Lower lobe of right lung (tissue), 2 donors: Measurements from ENCODE around the gene MAP3K20. TPM values are rescaled to one million over a fixed set of nuclear protein-coding genes. Genes with fewer than 3 reads are reported as not detected.
"Not testable (repeated sequence)": the region's sequence is repeated elsewhere in the genome, so short reads cannot be mapped to it uniquely, and the experiment has no call there.

Source experiments
- ATAC-seq, 2 donors: fragments of 200-7000 bp; cut with Tn5 transposase; one replicate each; pipeline ENCODE4 v1.9.1; 2020 to 2022; ENCODE audit warnings: mild to moderate bottlenecking in 2 of 2, moderate library complexity in 2 of 2
- DNase-seq: peaks from one replicate; pipeline ENCODE4 v3.0.0-alpha.2; 2020
- H3K27ac ChIP-seq: fragments of 200-600 bp; one replicate; pipeline ENCODE4 v1.8.0; 2022
- H3K27me3 ChIP-seq: fragments of 200-600 bp; one replicate; pipeline ENCODE4 v1.8.0; 2022; ENCODE audit warnings: low read depth
- H3K36me3 ChIP-seq: fragments of 200-600 bp; one replicate; pipeline ENCODE4 v1.8.0; 2022; ENCODE audit warnings: mild to moderate bottlenecking
- H3K4me1 ChIP-seq: fragments of 200-600 bp; one replicate; pipeline ENCODE4 v1.8.0; 2022
- H3K4me3 ChIP-seq: fragments of 200-600 bp; one replicate; pipeline ENCODE4 v1.8.0; 2022; ENCODE audit warnings: mild to moderate bottlenecking
- H3K9me3 ChIP-seq: fragments of 200-600 bp; one replicate; pipeline ENCODE4 v1.8.0; 2022
- CTCF ChIP-seq: fragments of 200-600 bp; IDR thresholded peaks from one replicate; pipeline ENCODE4 v1.8.0; 2022; ENCODE audit warnings: antibody characterized with exemption, mild to moderate bottlenecking
- intact Hi-C: fragments of 100-400 bp; cut with DNase I; formaldehyde crosslinking; loops from one replicate; pipeline ENCODE4 v1.11.0; 2022
- total RNA-seq: library from RNA; stranded (reverse); fragmentation: NEBNext Ultra II Directional; extraction: Animal tissue kit (Norgen Biotek cat#: 25700); gene quantifications from one replicate; pipeline ENCODE4 v1.2.1, GENCODE V29; 2021
- donor health status: DM: no; HTN: yes; CAD: no; lungs with severe emphysema.

MAP3K20 gene
- total RNA-seq, 1 donor from 2014 or later = 40.8 TPM

- H3K4me1 ChIP-seq = peaks cover 7% of the 10 kb centered on the region
Observed at GRCh38 chr2:173030561-173031490, 44.8 kb upstream of the MAP3K20 start.

GRCh38 chr2:173032032-173032431 is 43.6 kb upstream of the MAP3K20 start:
- Histone ChIP-seq H3K36me3 (no peaks in the 10 kb centered on the region), H3K9me3 (no peaks in the 10 kb centered on the region), H3K4me1 (peaks cover 7% of the 10 kb centered on the region), H3K4me3 (no peak overlapping the region), H3K27ac (no peak overlapping the region), H3K27me3 (no peaks in the 10 kb centered on the region)
- DNase-seq = no peak
- intact Hi-C loops = no loop called here
- no peak for TF ChIP-seq CTCF
- ATAC-seq = no peak

More at GRCh38 chr2:173030561-173031490, 44.8 kb upstream of the MAP3K20 start:
- TF ChIP-seq CTCF = no peak
- Histone ChIP-seq H3K27me3 (no peaks in the 10 kb centered on the region), H3K36me3 (no peaks in the 10 kb centered on the region), H3K9me3 (no peaks in the 10 kb centered on the region), H3K27ac (no peak overlapping the region), H3K4me3 (no peak overlapping the region)
- DNase-seq (no peak), ATAC-seq (no peak)
- intact Hi-C loops = no loop called here

GRCh38 chr2:173033084-173033483 is 42.6 kb upstream of the MAP3K20 start:
- ATAC-seq (no peak), DNase-seq (no peak)
- no peaks in the 10 kb centered on the region for H3K27me3 ChIP-seq
- no peak for TF ChIP-seq CTCF
- H3K4me3 ChIP-seq = no peak overlapping the region
- intact Hi-C loops = no loop called here
- H3K9me3 ChIP-seq = no peaks in the 10 kb centered on the region
- H3K36me3 ChIP-seq = no peaks in the 10 kb centered on the region
- H3K27ac ChIP-seq = no peak overlapping the region
- peaks cover 11% of the 10 kb centered on the region for H3K4me1 ChIP-seq

GRCh38 chr2:173034143-173034542 is 41.5 kb upstream of the MAP3K20 start:
- no peaks in the 10 kb centered on the region for H3K36me3 ChIP-seq
- H3K9me3 ChIP-seq = no peaks in the 10 kb centered on the region
- H3K4me3 ChIP-seq = no peak overlapping the region
- H3K4me1 ChIP-seq = peaks cover 9% of the 10 kb centered on the region
- intact Hi-C loops = no loop called here
- no peak overlapping the region for H3K27ac ChIP-seq
- ATAC-seq (no peak), DNase-seq (no peak)
- TF ChIP-seq CTCF = no peak
- H3K27me3 ChIP-seq = no peaks in the 10 kb centered on the region

- no peak for DNase-seq
- Histone ChIP-seq H3K9me3 (no peaks in the 10 kb centered on the region), H3K4me3 (no peak overlapping the region), H3K27me3 (no peaks in the 10 kb centered on the region), H3K36me3 (no peaks in the 10 kb centered on the region), H3K4me1 (peaks cover 9% of the 10 kb centered on the region), H3K27ac (no peak overlapping the region)
- intact Hi-C loops = no loop called here
- peak; percentile 78 to 83 for ATAC-seq
- TF ChIP-seq CTCF = no peak
Observed at GRCh38 chr2:173037245-173038120, 38.2 kb upstream of the MAP3K20 start.

- H3K4me3 ChIP-seq, H3K36me3 ChIP-seq, DNase-seq, H3K4me1 ChIP-seq, H3K27ac ChIP-seq, H3K27me3 ChIP-seq, H3K9me3 ChIP-seq, intact Hi-C loops: not testable (repeated sequence)
- peak in 1 of 2 donors; percentile 32 for ATAC-seq
Observed at GRCh38 chr2:173038257-173038656, 37.4 kb upstream of the MAP3K20 start.
